Fibroblast of gingiva (primary cell): Measurements from ENCODE around the gene NACC2.
"Not testable (repeated sequence)": the region's sequence is repeated elsewhere in the genome, so short reads cannot be mapped to it uniquely, and the experiment has no call there.

Source experiments
- DNase-seq: peaks from one replicate; pipeline ENCODE4 v3.0.0-alpha.2; 2011; ENCODE audit warnings: low read depth

The NACC2 gene

GRCh38 chr9:136080716-136081112 is 14.4 kb downstream of the NACC2 start:
- DNase-seq = no peak

- DNase-seq = no peak
These were observed 15.2 kb downstream of the NACC2 start for GRCh38 chr9:136079916-136080246.

- no peak for DNase-seq
These were observed 15.7 kb downstream of the NACC2 start for GRCh38 chr9:136079211-136079915.

DNA sequence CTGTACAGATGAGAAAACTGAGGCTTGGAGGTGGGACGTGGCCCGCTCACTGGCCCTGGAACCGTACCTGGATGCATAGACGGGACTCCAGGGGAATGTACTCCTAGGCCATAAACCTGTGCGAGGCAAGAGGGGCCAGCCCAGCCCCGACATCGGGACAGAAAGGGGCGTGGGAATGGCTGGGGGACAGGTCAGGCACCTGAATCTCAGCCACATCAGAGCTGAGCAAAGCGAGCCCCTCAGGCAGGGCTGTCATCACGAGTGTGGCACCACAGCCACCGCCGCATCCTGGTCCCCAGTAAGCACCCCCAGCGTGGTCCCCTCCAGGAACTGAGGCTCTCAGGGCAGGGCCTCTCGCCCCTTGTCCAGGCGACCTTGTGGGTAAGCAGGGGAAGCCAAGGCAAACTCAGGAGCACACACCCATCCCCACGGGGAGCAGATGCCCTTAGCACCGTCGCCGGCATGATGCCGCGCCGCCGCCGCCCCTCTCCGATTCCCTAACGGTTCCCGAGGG is 16.5 kb downstream of the NACC2 start:
- no peak for DNase-seq

DNA sequence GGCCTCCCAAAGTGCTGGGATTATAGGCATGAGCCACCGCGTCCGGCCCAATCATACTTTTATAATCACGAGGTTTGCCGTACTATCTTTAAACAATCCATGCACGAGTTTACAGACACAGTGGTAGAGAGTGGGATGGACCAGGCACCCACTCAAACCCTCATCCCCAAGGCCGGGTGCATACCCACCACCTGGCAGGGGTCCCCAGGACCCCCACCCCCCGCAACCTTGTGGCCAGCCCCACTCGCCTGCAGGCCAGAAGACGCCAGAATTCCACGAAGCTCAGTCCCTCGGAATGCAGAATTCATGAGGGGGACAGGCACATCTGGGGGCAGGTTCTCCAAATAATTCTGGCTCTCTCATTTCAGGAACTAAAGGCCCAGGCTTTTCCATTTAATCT is 17.1 kb downstream of the NACC2 start:
- no peak for DNase-seq

- no peak for DNase-seq
These were observed 17.6 kb downstream of the NACC2 start for GRCh38 chr9:136077491-136077890.

DNA sequence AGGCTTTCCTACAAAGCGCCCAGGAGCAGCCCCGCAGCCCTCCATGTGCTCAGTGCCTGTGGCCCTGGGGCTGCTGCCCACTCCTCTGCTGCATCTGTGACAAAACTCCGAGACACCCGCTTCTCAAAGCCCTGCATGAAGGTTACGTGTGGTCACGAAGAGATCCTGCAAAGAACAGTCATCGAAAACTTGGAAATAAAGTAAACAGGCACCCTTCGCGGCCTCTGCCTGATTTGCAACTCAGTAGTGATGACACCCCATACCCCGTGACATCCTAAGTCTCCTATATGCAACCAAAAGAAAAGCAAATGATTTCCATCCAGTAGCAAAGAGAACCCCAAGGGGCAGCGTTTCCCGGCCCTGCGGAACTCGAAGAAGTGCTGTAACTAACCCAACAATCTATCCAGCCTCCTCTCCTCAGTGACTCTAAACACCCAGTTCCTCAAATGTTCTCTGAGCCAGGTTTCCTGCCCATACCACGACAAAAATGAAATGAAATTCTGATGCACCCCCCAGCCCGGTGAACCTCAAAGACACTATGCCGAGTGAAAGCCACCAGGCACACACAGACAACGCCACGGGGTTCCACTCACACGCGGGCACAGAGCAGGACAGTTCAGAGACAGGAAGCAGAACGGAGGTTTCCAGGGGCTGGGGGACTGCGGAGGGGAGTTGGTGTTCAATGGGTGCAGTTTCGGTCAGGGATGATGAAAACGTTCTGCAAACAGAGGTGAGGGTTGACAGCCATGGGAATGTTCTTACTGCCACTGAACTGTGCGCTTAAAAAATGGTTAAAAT is 19.0 kb downstream of the NACC2 start:
- no peak for DNase-seq

- no peak for DNase-seq
These were observed 19.8 kb downstream of the NACC2 start for GRCh38 chr9:136075134-136075841.

DNA sequence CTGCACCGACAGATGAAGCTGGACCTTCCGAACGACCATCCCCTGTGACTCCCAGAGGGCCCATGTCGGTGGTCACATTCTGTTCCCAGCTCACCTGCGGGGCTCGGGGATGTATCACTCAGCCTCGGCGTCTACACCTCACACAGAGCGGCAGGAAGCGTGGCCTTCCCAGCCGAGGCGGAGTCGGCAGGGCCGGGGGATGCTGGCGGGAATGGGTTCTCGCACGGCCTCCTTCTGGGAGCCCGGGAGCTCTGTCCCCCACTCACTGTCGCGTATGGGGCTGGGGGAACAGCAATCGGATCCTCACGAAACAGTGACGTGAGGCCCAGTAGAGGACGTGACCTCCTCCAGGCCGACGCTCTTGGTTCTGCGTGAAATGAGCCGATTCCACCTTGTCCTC is 20.4 kb downstream of the NACC2 start:
- DNase-seq = no peak

- no peak for DNase-seq
These were observed 32.2 kb downstream of the NACC2 start for GRCh38 chr9:136062657-136063439.

- not testable (repeated sequence) for DNase-seq
These were observed 33.2 kb downstream of the NACC2 start for GRCh38 chr9:136061916-136062315.

- no peak for DNase-seq
These were observed 33.7 kb downstream of the NACC2 start for GRCh38 chr9:136061405-136061804.

DNA sequence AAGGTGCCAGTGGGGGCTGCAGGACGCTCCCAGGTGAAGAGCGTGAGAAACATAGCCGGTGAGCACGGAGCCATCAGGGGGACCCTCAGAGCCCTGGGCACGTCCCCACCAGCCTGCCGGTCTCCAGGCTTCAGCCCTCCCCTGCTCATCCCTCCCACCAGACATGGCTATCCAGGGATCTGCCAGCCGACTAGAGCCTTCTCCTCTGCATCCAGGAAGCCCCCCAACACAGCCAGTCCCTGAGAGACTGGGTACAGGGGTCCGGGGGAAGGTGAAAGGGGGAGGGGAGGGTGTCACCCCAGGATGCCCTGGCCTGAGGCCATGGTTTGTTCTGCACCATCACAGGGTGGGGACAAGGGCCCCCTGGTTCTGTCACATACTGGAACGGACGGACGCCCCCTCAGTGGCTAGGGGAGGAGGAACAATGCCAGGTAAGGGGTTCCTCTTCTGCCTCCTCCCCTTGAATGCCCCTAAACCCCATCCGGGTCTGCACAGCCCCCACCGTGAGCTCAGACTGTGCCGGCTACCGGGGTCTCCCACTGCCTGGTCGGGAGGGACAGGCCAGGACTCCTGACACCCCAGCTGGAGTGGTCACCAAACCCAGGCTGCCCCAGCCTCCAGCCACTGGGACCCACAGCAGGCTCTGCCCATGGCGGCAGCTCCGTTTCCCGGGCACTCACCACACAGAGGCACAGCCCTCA is 34.3 kb downstream of the NACC2 start:
- DNase-seq = no peak

- peak; percentile 75 for DNase-seq
These were observed 35.0 kb downstream of the NACC2 start for GRCh38 chr9:136059851-136060670.

GRCh38 chr9:136059321-136059791 is 35.7 kb downstream of the NACC2 start:
- DNase-seq = no peak

GRCh38 chr9:136058801-136059302 is 36.2 kb downstream of the NACC2 start:
- DNase-seq = no peak

DNA sequence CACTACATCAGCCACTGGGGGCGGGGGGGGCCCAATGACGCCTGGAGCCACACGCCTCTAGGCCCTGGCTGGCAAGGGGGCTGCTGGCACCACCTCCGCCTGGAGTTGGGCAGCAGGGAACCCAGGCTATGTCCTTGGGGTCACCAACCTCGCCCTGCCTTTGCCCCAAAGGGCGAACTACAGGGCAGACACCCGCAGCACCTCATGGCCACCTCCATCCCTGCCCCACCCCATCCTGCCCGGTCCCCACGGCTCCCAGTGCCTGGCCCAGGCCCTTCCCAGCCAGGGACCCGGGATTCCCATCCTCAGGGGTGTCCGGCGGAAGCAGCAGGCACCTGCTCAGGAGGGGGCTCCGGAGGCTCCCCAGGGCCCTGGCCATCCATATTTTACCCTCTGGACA is 37.0 kb downstream of the NACC2 start:
- no peak for DNase-seq

DNA sequence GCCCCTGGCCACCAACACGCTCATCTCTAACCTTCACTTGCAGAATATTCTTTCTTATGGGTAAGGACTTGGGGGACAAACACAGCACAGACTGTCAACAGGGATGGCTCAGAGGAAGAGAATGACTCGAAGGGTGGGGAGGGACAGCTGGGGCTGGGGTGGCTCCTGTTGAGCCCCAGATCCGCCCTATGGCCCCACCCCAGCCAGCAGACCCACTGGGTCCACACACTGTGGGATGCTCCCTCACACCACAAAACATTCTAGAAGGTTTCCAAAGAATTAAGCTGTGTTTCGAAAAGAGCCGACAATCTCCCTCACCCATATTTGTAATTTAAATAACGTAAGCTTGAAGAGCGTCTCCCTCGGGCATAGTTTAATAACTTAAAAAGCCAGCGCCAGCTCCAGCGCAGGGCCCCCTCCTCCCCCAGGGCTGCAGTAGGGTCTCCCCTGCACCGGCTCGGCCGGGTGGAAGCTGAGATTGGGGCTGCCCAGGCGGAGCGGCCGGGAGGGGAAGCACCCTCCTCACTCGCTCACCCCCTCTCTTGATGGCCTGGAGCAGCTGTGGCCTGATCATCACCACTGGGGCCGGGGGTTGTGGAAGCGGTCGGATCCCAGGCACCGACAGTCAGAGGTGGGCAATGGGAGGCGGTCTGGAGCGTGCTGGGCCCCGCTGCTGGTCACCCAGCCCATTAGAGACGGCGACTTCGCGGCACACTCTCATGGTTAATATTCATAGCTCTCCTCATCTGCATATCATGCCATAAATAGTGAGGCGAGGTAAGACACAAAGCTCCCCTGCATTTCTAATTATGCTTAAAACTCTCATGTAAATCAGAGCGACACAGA is 37.6 kb downstream of the NACC2 start:
- no peak for DNase-seq

- DNase-seq = no peak
These were observed 38.4 kb downstream of the NACC2 start for GRCh38 chr9:136056546-136057235.
